A673 (cell line): ENCODE data around the gene FLT4. TPM values are rescaled to one million over a fixed set of nuclear protein-coding genes. Genes with fewer than 3 reads are reported as not detected.

ENCODE experiments used
- BruUV-seq: library from RNA; stranded (reverse); fragments of 400-500 nt; replicated peaks from 2 replicates; lab custom pipeline; 2021; lab: Mats Ljungman, UMichigan
- CTCF ChIA-PET: fragments of 300-600 bp; sonication (Branson Sonifier 250); formaldehyde crosslinking; loops from one replicate; lab custom pipeline; 2022; ENCODE audit warnings: antibody characterized with exemption; lab: Charles Lee
- POLR2A ChIA-PET: fragments of 300-600 bp; sonication (Branson Sonifier 250); formaldehyde crosslinking; loops from one replicate; lab custom pipeline; 2022; ENCODE audit warnings: antibody characterized with exemption; ENCODE audit not compliant: low non-redundant PET; lab: Charles Lee
- DNase-seq: peaks from one replicate; pipeline ENCODE4 v3.0.0-alpha.2; 2015; ENCODE audit warnings: low spot score
- H3K27ac ChIP-seq: fragments of 200-600 bp; sonication (generic); 2 replicates; pipeline ENCODE4 v1.5.1; 2016; ENCODE audit warnings: mixed run types, low read depth, mild to moderate bottlenecking, mixed read lengths, antibody characterized with exemption, low read length; ENCODE audit not compliant: poor library complexity, severe bottlenecking
- H3K27me3 ChIP-seq: fragments of 200-600 bp; sonication (generic); replicated peaks from 2 replicates; pipeline ENCODE4 v1.6.1; 2017; ENCODE audit warnings: mixed run types, low read depth, mild to moderate bottlenecking, mixed read lengths, antibody characterized with exemption, low read length; ENCODE audit not compliant: insufficient read depth, poor library complexity
- H3K36me3 ChIP-seq: fragments of 200-600 bp; sonication (generic); 2 replicates; pipeline ENCODE4 v1.6.1; 2016; ENCODE audit warnings: mixed run types, mild to moderate bottlenecking, mixed read lengths, antibody characterized with exemption, low read length; ENCODE audit not compliant: insufficient read depth, poor library complexity, severe bottlenecking
- H3K4me1 ChIP-seq: fragments of 200-600 bp; sonication (generic); 2 replicates; pipeline ENCODE4 v1.6.1; 2017; ENCODE audit warnings: mixed run types, mild to moderate bottlenecking, mixed read lengths, antibody characterized with exemption, low read length; ENCODE audit not compliant: insufficient read depth, poor library complexity, severe bottlenecking
- H3K4me3 ChIP-seq: fragments of 200-600 bp; sonication (generic); 2 replicates; pipeline ENCODE4 v1.5.1; 2016; ENCODE audit warnings: low read depth, mixed run types, mild to moderate bottlenecking, mixed read lengths, low read length; ENCODE audit not compliant: poor library complexity, severe bottlenecking
- H3K9me3 ChIP-seq: fragments of 200-600 bp; sonication (generic); 2 replicates; pipeline ENCODE4 v1.6.1; 2016; ENCODE audit warnings: mixed run types, low read depth, mild to moderate bottlenecking, mixed read lengths, antibody characterized with exemption, low read length; ENCODE audit not compliant: poor library complexity, severe bottlenecking
- EZH2 ChIP-seq: fragments of 200-600 bp; sonication (generic); IDR thresholded peaks from 2 replicates; pipeline ENCODE4 v1.6.1; 2017; ENCODE audit warnings: borderline replicate concordance, low read depth, mild to moderate bottlenecking, mixed read lengths, antibody characterized with exemption, low read length; ENCODE audit not compliant: poor library complexity, severe bottlenecking
- intact Hi-C: fragments of 100-400 bp; cut with micrococcal nuclease; formaldehyde crosslinking; loops from one replicate; pipeline ENCODE4 v1.10.0; 2022; ENCODE audit not compliant: unreplicated experiment
- total RNA-seq: library from RNA; stranded (reverse); gene quantifications from 2 replicates; pipeline ENCODE4 v1.2.3, GENCODE V29; 2021
- TF ChIP-seq, protein P1 (sequence below): fragments of 300-800, 200-600 bp; sonication (generic); conservative IDR thresholded peaks from 2 replicates; pipeline ENCODE4 v1.5.1; 2017; ENCODE audit warnings: low read depth, mild to moderate bottlenecking, antibody characterized with exemption, low read length, moderate library complexity, mixed read lengths

The FLT4 gene
- total RNA-seq, 1 experiment from 2014 or later: 8.6 TPM

DNA sequence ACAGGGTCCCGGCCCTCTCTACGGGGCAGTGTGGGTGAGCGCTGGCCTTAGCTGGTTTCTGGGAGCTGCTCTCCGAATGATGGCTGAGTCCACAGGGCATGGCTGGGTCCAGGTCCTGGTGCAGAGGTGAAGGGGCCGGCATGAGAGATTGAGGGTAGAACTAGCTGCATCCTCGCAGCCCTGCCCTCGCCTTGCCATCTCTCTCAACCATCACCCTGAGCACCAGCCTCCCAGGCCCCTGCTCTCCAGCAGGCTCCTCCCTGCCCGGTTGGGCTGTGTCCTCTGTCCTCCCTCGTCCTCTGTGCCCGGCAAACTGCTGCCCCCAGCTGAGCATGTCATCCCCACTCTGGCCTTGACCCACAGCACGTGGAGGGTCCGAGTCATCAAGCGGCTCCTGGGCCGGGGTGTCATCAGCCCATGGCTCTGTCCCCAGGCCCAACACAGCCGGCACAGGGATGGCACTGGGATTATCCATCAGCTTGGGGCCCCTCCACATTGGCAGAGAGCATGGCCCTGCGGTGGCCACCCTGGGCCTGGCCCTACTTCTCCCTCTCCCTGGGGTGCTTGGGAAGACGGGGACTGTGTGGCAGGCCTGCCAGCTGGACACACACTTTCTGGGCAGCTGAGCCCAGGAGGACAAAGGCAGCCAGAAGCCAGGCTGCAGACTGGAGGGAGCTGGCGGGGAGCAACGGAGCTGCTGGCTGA, 8.4 kb downstream of the FLT4 start:
- no peak overlapping the region for H3K27ac ChIP-seq
- no peaks in the 10 kb centered on the region for H3K36me3 ChIP-seq
- ChIA-PET CTCF (interaction anchor here (0.5 kb wide), 1 partner anchor 223 kb away, joined by 4 read pairs; no protein-coding TSS in a partner anchor), POLR2A (no interaction called here)
- no TSS peak for BruUV-seq
- H3K4me1 ChIP-seq: no peaks in the 10 kb centered on the region
- H3K9me3 ChIP-seq: no peaks in the 10 kb centered on the region
- H3K27me3 ChIP-seq: no peaks in the 10 kb centered on the region
- no peak for DNase-seq
- TF ChIP-seq, protein P1, sequence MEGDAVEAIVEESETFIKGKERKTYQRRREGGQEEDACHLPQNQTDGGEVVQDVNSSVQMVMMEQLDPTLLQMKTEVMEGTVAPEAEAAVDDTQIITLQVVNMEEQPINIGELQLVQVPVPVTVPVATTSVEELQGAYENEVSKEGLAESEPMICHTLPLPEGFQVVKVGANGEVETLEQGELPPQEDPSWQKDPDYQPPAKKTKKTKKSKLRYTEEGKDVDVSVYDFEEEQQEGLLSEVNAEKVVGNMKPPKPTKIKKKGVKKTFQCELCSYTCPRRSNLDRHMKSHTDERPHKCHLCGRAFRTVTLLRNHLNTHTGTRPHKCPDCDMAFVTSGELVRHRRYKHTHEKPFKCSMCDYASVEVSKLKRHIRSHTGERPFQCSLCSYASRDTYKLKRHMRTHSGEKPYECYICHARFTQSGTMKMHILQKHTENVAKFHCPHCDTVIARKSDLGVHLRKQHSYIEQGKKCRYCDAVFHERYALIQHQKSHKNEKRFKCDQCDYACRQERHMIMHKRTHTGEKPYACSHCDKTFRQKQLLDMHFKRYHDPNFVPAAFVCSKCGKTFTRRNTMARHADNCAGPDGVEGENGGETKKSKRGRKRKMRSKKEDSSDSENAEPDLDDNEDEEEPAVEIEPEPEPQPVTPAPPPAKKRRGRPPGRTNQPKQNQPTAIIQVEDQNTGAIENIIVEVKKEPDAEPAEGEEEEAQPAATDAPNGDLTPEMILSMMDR: no peak
- TF ChIP-seq EZH2: no peak
- no peak overlapping the region for H3K4me3 ChIP-seq
- intact Hi-C loops: no loop called here

DNA sequence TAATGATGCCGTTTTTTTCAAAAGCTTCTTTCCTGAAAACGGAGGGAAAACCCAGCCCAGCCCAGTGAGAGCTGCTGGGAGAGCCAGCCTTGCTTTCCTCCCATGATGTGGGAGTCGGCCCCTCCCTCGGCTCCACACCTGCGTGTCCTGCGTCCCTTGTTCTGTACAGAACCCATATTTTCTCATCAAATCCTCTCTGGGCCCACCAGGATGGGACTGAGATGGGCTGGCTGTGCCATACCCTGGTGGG, 8.9 kb downstream of the FLT4 start:
- no TSS peak for BruUV-seq
- Histone ChIP-seq H3K27ac (no peak overlapping the region), H3K4me3 (no peak overlapping the region), H3K4me1 (no peaks in the 10 kb centered on the region), H3K36me3 (no peaks in the 10 kb centered on the region), H3K9me3 (no peaks in the 10 kb centered on the region), H3K27me3 (no peaks in the 10 kb centered on the region)
- TF ChIP-seq, protein P1: no peak
- no peak for TF ChIP-seq EZH2
- POLR2A ChIA-PET: no interaction called here
- CTCF ChIA-PET: no interaction called here
- intact Hi-C loops: no loop called here
- no peak for DNase-seq

DNA sequence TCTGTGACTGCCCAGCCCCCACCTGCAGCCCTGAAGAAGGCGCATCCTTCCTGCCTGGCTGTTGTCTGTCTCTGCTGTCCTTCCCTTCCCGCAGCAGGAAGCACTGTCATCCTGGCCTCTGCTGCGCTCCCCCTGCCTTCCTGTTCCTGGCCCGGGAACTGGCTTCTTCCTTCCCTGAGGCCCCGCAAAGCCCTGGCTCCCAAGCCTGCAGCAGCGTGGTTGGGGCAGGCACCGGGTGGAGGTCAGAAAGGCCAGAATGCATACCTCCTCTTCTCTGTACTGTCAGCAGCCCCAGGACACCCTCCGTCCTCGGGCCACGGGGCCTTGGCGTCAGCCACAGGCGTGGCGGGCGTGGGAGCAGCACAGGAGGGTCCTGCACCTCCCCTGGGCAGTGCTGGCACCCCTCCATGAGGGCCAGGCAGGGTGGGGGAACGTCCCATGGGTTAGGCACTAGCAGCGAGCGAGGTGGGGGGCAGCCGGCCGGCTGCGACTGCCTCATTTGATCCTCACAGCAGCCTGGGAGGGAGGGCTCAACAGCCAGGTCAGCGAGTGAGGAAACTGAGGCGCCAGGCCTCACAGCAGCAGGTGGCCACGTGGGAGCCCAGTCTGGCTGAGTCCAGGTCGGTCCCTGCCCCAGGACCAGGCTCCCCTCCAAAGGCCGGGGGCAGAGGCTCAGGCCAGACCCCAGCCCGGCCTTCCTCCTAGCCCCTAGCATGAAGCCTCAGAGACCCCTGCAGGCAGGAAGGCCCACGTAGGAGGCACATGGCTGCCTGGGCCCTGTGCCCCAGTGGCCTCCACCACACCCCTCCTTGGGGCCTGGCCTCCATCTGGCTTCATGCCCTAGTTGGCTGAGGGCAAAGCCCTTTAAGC, 9.4 kb downstream of the FLT4 start:
- POLR2A ChIA-PET: no interaction called here
- TF ChIP-seq, protein P1: no peak
- TF ChIP-seq EZH2: no peak
- DNase-seq: no peak
- Histone ChIP-seq H3K36me3 (no peaks in the 10 kb centered on the region), H3K27ac (no peak overlapping the region), H3K4me1 (no peaks in the 10 kb centered on the region), H3K4me3 (no peak overlapping the region), H3K27me3 (no peaks in the 10 kb centered on the region), H3K9me3 (no peaks in the 10 kb centered on the region)
- CTCF ChIA-PET: no interaction called here
- intact Hi-C loops: no loop called here
- no TSS peak for BruUV-seq
